ENCODE results near the gene AK1.

AK1 gene

GRCh38 chr9:127921557-127922120, 44.2 kb upstream of the AK1 start:
- TF ChIP-seq, protein P1, sequence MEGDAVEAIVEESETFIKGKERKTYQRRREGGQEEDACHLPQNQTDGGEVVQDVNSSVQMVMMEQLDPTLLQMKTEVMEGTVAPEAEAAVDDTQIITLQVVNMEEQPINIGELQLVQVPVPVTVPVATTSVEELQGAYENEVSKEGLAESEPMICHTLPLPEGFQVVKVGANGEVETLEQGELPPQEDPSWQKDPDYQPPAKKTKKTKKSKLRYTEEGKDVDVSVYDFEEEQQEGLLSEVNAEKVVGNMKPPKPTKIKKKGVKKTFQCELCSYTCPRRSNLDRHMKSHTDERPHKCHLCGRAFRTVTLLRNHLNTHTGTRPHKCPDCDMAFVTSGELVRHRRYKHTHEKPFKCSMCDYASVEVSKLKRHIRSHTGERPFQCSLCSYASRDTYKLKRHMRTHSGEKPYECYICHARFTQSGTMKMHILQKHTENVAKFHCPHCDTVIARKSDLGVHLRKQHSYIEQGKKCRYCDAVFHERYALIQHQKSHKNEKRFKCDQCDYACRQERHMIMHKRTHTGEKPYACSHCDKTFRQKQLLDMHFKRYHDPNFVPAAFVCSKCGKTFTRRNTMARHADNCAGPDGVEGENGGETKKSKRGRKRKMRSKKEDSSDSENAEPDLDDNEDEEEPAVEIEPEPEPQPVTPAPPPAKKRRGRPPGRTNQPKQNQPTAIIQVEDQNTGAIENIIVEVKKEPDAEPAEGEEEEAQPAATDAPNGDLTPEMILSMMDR (IDR thresholded peaks at IDR 0.05; ENCODE audit: low read depth, low read length, missing control alignments) = peak; percentile 91
- peak overlapping the region; percentile 0; the same call in 1 of the 2 replicates for H3K4me3 ChIP-seq (ENCODE audit: low read depth, low read length)
- no peak for DNase-seq (ENCODE audit: low read depth)

DNA sequence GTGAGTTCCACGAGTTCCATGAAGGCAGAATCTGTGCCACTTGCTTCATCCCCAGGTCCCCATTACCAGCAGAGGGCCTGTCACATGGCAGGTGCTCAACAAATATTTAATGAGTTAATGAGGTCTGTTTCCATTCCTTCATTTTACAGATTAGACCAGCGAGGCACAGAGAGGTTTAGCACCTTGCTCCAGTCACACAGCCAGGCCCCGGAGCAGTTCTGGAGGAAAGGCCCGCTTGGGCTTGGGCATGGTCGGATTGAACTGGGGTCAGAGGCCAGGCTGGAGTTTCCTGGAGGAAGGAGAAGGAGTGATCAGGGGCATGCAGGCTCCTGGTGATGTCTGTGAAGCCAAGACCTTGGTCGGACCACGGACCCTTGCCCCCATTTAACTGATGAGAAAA, 43.3 kb upstream of the AK1 start:
- no peak overlapping the region for H3K4me3 ChIP-seq (ENCODE audit: low read depth, low read length)
- DNase-seq (ENCODE audit: low read depth) = no peak
- TF ChIP-seq, protein P1 (IDR thresholded peaks at IDR 0.05; ENCODE audit: low read depth, low read length, missing control alignments) = no peak

DNA sequence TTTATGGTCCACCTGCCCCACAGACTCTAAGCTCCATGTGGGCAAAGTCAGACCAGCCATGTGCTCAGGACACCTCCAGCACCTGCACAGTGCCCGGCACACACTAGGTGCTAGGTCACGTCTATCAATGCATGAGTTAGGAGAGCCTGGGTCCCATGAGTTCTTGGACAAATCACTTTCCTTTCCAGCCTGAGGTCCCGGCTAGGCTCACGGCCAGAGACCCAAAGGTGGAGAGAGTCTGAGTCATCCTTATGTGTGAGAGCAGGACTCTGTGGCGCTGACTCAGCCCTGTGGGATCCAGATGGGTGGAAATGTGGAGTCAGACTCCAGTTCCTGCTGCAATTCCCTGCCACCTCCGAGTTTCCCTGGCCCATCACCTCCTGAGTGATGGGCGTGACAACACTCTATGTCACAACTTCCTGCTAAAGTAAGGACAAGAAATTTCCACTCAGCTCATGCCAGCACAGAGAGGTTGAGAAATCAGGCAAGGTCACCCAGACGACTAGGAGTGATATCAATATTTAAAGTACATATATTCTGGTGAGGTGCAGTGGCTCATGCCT, 41.9 kb upstream of the AK1 start:
- H3K4me3 ChIP-seq (ENCODE audit: low read depth, low read length) = no peak overlapping the region
- no peak for DNase-seq (ENCODE audit: low read depth)
- TF ChIP-seq, protein P1 (IDR thresholded peaks at IDR 0.05; ENCODE audit: low read depth, low read length, missing control alignments) = no peak

DNA sequence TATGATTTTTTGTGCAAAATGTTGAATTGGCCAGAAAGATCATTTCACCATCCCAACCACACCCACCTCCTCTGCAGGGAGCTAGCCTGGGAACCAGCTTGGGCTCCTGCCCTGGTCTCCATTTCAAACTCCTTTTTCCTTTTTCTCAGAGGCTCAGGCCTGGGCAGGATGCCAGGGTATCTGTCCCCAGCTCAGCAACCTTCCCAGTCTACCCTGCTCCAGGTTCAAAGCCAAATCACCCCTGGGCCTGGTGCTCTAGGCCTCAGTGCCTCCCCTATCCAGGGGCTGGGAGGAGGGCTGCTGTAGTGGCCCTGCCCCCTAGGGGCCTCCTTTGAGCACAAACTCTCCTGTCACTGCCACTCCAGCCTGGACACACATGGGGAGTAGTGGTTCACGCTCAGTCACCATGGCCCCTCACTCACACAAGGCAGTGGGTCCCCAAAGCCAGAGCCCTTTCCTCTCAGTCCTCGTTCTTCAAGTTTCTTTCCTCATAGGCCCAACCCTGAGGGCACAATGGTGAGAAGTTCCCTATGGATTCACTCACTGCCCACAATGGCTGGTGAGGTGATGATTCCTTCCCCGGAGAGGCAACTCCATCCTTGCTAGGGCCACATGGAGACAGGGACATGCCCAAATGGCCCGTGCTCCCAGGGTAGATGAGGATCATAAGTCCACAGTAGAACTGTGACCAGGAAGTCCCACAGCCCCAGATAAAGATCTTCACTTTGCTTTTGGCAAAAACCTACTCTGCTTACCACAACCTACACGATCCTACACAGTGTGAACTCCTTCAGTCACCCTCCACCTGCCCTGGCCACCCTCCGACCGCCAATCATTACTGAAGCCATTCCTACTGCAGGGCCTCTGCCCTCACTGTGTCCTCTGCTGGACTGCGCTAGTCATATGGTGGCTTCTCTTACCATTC, 41.0 kb upstream of the AK1 start:
- no peak for DNase-seq (ENCODE audit: low read depth)
- TF ChIP-seq, protein P1 (IDR thresholded peaks at IDR 0.05; ENCODE audit: low read depth, low read length, missing control alignments) = peak; percentile 42
- no peak overlapping the region for H3K4me3 ChIP-seq (ENCODE audit: low read depth, low read length)

- no peak for DNase-seq (ENCODE audit: low read depth)
- peak overlapping the region; percentile 54 for H3K4me3 ChIP-seq (ENCODE audit: low read depth, low read length)
- TF ChIP-seq, protein P1 (IDR thresholded peaks at IDR 0.05; ENCODE audit: low read depth, low read length, missing control alignments) = no peak
Measured at GRCh38 chr9:127917603-127918002, 40.1 kb upstream of the AK1 start.

GRCh38 chr9:127916720-127917581, 39.5 kb upstream of the AK1 start, which contains the start of gene ST6GALNAC4:
TSS of gene ST6GALNAC4 (minus strand) at chr9:127917041. CDS start at chr9:127916419, 622 bp downstream.
- TF ChIP-seq, protein P1 (IDR thresholded peaks at IDR 0.05; ENCODE audit: low read depth, low read length, missing control alignments) = no peak
- H3K4me3 ChIP-seq (ENCODE audit: low read depth, low read length) = peak within 1 kb of the TSS; percentile 92
- no peak for DNase-seq (ENCODE audit: low read depth)
